Measurements from ENCODE around the gene STK32B.

DNA sequence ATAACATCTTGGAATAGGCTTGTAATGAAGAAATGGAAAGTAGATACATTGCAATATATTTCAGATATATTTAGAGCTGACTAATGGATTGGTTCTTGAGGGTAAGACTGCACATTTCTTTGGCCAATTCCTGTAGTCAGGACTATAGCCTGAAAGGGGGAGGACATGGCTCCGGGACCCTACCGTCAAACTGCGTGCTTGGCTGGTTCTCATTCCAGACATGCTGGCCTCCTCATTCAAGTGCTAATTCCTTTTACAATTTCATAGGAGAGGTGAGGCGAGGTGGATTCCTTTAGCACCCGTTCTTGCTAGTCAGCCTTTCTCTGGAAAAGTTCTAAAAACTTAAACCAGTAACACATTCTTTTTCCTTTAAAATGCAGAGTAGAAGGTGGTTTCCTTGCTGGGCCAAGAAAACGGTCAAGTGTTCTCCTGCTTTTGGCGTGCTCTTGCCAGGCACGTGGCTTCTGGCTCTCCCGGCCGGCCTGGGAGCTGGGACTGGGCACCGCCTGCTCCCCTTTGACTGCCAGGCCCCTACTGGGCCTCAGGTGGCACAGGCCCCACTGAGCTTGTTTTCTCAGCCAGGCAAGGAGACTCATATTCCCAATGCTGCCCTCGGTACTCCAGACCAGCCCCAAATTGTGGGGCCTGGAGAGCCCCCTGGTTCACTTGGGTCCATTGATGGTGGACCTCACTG is 167.2 kb downstream of the STK32B start:
- no peak for TF ChIP-seq TAF1 (IDR thresholded peaks at IDR 0.05; ENCODE audit: low read depth)
- TF ChIP-seq ZBTB7A (IDR thresholded peaks at IDR 0.05; ENCODE audit: low read depth) = no peak
- no peak for TF ChIP-seq EP300 (IDR thresholded peaks at IDR 0.05; ENCODE audit: borderline replicate concordance)
- no peak for TF ChIP-seq FOXM1 (IDR thresholded peaks at IDR 0.05; ENCODE audit: borderline replicate concordance, low read depth)
- no peak for TF ChIP-seq TEAD4 (IDR thresholded peaks at IDR 0.05)
- TF ChIP-seq EGR1 (IDR thresholded peaks at IDR 0.05) = no peak
- TF ChIP-seq CEBPB (IDR thresholded peaks at IDR 0.05) = no peak
- no peak for TF ChIP-seq RAD21 (IDR thresholded peaks at IDR 0.05; ENCODE audit: low read depth)
- no peak for TF ChIP-seq YY1 (IDR thresholded peaks at IDR 0.05; ENCODE audit: low read depth)
- TF ChIP-seq NFIC (IDR thresholded peaks at IDR 0.05) = no peak
- TF ChIP-seq MAX (IDR thresholded peaks at IDR 0.05) = no peak
- no peak for TF ChIP-seq CREB1 (IDR thresholded peaks at IDR 0.05; ENCODE audit: low read depth)
- TF ChIP-seq REST (IDR thresholded peaks at IDR 0.05; ENCODE audit: low read depth) = no peak

All from Ishikawa (cell line).